Measurements from ENCODE around the gene HELZ.
"Not testable (repeated sequence)": the region's sequence is repeated elsewhere in the genome, so short reads cannot be mapped to it uniquely, and the experiment has no call there.

The HELZ gene

DNA sequence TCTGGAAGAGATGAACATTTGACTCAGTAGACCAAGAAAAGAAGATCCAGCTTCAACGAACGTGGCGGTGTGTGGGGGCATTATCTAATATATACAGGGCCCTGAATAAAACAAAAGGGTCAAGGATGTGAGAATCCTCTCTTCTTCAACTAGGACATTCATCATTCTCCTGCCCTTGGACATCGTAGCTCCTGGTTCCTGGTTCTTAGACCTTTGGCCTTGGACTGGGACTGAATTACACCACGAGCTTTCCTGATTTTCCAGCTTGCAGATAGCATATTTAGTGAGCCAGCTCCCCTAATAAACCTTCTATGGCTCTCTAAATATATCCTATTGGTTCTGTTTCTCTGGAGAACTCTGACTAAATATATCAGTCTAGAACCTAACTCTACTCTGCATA lies 29.5 kb upstream of the HELZ start:
- Mint-ChIP-seq H3K4me1 (ENCODE audit: low read depth) (no peaks in the 10 kb centered on the region), H3K27me3 (no peaks in the 10 kb centered on the region), H3K4me3 (no peak overlapping the region), H3K9me3 (ENCODE audit: low read depth) (no peaks in the 10 kb centered on the region), H3K36me3 (no peaks in the 10 kb centered on the region), H3K27ac (no peak overlapping the region)

DNA sequence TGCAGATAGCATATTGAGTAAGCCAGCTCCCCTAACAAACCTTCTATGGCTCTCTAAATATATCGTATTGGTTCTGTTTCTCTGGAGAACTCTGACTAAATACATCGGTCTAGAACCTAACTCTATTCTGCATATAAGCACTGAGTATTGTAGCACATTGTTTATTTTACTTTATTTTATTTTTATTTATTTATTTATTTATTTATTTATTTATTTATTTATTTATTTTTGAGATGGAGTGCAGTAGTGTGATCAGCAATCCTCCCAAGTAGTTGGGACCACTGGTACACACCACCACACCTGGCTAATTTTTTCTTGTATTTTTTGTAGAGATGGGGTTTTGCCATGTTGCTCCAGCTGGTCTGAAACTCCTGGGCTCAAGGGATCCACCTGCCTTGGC lies 28.9 kb upstream of the HELZ start:
- H3K27me3 Mint-ChIP-seq, result no peaks in the 10 kb centered on the region
- H3K9me3 Mint-ChIP-seq (ENCODE audit: low read depth), result no peaks in the 10 kb centered on the region
- no peak overlapping the region for H3K27ac Mint-ChIP-seq
- H3K4me3 Mint-ChIP-seq, result no peak overlapping the region
- H3K4me1 Mint-ChIP-seq (ENCODE audit: low read depth), result no peaks in the 10 kb centered on the region
- no peaks in the 10 kb centered on the region for H3K36me3 Mint-ChIP-seq

DNA sequence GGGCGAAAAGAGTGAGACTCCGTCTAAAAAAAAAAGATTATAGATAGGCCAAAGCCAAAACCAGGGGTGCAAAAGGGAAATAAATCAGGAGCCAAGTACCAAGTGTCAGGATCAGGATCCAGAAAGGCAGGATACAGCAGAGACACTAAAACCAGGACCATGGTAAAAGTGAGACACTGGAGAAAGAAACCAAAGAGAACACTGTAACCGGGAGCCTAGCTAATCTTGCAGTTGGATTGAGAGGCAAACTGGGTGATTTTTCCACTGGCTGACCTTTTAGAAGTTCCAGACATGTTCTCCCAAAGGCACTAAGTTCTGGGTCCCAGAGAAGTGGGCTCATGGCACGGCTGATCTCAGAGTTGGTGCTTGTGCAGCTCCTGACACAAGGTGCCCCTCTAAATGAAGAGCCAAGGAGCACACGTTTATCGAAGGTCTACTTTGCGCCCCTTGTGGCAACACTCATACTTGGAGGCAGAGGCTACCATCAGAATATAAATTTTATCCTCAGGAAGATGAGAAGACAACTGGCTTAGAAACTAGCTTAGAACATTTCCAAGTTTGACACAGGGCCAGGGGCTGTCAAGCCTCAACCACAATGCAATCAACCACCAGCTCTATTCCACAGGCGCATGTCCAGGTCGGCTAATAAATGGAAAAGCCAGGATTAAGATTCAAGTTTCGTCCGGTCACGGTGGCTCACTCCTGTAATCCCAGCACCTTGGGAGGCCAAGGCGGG lies 27.5 kb upstream of the HELZ start:
- Mint-ChIP-seq H3K27ac (no peak overlapping the region), H3K9me3 (ENCODE audit: low read depth) (no peaks in the 10 kb centered on the region), H3K4me1 (ENCODE audit: low read depth) (no peaks in the 10 kb centered on the region), H3K4me3 (no peak overlapping the region), H3K27me3 (no peaks in the 10 kb centered on the region), H3K36me3 (no peaks in the 10 kb centered on the region)

DNA sequence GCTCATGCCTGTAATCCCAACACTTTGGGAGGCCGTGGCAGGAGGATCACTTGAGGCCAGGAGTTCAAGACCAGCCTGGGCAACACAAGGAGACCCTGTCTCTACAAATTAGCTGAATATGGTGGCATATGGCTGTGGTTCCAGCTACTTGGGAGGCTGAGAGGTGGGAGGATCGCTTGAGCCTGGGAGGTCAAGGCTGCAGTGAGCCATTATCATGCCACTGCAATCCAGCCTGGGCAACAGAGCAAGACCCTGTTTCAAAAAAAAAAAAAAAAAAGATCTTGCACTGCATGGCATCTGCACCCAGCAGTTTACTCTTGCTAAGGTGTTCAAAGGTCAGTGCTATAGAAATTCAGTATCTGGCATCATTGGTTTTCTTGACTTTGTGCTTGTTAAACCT lies 26.2 kb upstream of the HELZ start:
- not testable (repeated sequence) for H3K9me3 Mint-ChIP-seq (ENCODE audit: low read depth); H3K27ac Mint-ChIP-seq; H3K36me3 Mint-ChIP-seq; H3K4me3 Mint-ChIP-seq; H3K4me1 Mint-ChIP-seq (ENCODE audit: low read depth); H3K27me3 Mint-ChIP-seq

DNA sequence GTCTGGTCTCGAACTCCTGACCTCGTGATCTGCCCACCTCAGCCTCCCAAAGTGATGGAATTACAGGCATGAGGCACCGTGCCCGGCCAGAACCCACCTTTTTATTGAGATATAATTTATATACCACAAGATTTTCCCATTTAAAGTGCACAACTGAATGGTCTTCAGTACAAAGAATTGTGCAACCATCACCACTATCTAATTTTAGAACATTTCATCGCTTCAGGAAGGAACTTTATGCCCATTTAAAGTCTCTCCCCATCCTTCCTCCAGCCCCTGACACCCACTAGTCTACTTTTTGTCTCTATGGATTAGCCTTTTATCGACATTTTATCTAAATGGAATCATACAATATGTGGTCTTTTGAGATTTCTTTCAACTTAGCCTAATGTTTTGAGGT lies 25.4 kb upstream of the HELZ start:
- Mint-ChIP-seq H3K27me3 (no peaks in the 10 kb centered on the region), H3K9me3 (ENCODE audit: low read depth) (no peaks in the 10 kb centered on the region), H3K36me3 (no peaks in the 10 kb centered on the region), H3K4me3 (no peak overlapping the region), H3K27ac (no peak overlapping the region), H3K4me1 (ENCODE audit: low read depth) (no peaks in the 10 kb centered on the region)

DNA sequence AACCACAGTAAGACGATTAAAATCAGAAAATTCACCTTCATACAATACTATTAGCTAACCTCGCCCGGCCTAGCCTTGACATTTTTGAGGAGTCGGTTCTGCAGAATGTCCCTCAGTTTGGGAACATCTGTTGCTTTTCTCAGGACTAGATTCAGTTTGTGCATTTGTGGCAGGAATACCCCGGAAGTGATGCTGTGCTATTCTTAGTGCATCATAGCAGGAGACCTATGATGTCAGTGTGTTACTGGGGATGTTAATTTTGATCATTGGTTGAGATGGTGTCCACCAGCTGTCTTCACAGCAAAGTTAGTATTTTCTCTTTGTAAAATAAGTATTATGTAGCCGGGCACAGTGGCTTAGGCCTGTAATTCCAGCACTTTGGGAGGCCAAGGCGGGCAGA lies 21.5 kb upstream of the HELZ start:
- H3K9me3 Mint-ChIP-seq (ENCODE audit: low read depth), result no peaks in the 10 kb centered on the region
- H3K4me3 Mint-ChIP-seq, result no peak overlapping the region
- no peaks in the 10 kb centered on the region for H3K36me3 Mint-ChIP-seq
- H3K4me1 Mint-ChIP-seq (ENCODE audit: low read depth), result no peaks in the 10 kb centered on the region
- H3K27ac Mint-ChIP-seq, result no peak overlapping the region
- no peaks in the 10 kb centered on the region for H3K27me3 Mint-ChIP-seq

DNA sequence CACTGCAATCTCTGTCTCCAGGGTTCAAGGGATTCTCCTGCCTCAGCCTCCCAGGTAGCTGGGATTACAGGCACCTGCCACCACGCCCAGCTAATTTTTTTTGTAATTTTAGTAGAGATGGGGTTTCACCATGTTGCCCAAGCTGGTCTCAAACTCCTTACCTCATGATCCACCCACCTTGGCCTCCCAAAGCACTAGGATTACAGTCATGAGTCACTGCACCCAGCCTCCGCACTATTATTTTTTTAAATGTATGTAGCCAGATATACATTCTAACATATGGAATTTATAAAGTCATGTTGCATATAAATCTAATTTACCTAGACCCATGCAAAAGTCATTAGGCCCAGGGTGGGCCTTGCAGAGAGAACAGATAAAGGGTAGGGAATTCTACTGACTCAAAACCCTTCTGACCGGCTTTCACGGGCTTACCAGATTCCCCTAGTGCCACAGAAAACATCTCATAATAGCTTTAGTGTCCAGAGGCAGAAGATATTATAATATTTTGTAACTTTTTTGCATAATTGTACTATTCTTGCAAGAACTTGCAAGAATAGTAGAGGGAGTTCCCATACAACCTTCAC lies 20.5 kb upstream of the HELZ start:
- Mint-ChIP-seq H3K27me3 (no peaks in the 10 kb centered on the region), H3K9me3 (ENCODE audit: low read depth) (no peaks in the 10 kb centered on the region), H3K36me3 (no peaks in the 10 kb centered on the region), H3K27ac (no peak overlapping the region), H3K4me3 (no peak overlapping the region), H3K4me1 (ENCODE audit: low read depth) (no peaks in the 10 kb centered on the region)

DNA sequence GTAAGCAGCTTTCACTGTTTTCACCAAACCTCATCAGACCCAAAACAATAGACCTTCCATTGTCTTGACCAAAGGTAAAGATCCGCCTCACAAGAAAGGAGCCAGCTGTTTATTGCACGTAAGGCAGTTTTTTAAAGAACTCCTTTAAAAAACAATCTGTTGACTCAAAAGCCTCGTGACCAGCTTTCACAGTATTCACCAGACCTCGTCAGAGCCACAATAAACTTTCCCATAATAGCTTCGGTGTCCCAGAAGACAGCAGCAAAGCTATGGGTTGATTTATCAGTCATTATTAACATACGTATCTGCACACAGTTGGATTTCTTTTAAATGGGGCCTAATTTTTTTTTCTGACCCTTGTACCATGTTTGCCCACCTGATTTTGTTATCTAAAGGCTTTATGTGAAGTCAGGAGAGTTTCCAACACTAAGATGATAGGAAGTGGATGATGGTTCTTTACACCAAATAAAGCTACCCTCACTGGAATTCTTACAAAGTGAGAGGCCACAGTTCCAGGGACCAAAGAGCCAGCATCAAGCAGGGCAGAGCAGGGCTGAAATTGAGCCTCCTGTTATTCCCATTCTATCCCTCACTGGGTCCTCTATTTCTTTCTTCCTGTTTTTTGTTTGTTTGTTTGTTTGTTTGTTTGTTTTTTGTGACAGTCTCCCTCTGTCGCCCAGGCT lies 17.6 kb upstream of the HELZ start:
- Mint-ChIP-seq H3K27me3 (no peaks in the 10 kb centered on the region), H3K27ac (no peak overlapping the region), H3K9me3 (ENCODE audit: low read depth) (no peaks in the 10 kb centered on the region), H3K4me3 (no peak overlapping the region), H3K4me1 (ENCODE audit: low read depth) (peaks cover 16% of the 10 kb centered on the region), H3K36me3 (no peaks in the 10 kb centered on the region)

DNA sequence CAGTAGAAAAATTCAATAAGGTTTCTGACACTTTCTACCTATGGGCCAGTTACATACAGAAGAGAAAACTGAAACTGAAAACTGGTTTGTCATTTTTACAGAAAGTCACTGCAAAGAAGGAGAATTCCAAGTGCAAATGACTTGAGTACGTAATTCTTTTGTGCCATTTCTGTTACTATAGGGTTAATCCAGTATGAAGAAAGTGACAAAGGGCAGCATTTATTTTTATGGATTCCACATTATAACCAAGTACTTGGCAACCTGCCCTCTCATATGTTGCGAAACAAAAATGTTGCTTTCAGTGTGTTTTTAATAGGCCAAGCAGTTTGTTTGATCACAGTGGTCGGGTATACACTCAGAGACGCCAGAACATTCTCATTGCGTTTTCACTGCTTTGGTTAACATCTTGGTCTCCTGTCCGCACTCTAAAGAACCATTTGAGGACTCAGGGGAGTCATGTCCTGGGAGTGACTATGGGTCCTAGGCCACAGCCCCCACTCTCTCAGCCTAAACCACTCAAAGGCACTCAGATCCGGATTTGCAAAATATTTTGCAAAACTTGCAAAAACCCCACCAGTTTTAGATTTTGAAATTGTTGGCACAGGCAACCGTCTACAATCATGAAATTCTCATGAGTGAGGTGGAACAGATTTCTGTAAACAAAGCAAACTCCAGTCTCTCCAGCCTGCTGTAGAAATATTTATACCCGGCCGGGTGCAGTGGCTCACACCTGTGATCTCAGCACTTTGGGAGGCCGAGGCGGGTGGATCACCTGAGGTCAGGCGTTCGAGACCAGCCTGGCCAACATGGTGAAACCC lies 15.4 kb upstream of the HELZ start:
- peaks cover 18% of the 10 kb centered on the region for H3K4me1 Mint-ChIP-seq (ENCODE audit: low read depth)
- no peak overlapping the region for H3K27ac Mint-ChIP-seq
- no peaks in the 10 kb centered on the region for H3K27me3 Mint-ChIP-seq
- no peaks in the 10 kb centered on the region for H3K36me3 Mint-ChIP-seq
- H3K9me3 Mint-ChIP-seq (ENCODE audit: low read depth), result no peaks in the 10 kb centered on the region
- no peak overlapping the region for H3K4me3 Mint-ChIP-seq

DNA sequence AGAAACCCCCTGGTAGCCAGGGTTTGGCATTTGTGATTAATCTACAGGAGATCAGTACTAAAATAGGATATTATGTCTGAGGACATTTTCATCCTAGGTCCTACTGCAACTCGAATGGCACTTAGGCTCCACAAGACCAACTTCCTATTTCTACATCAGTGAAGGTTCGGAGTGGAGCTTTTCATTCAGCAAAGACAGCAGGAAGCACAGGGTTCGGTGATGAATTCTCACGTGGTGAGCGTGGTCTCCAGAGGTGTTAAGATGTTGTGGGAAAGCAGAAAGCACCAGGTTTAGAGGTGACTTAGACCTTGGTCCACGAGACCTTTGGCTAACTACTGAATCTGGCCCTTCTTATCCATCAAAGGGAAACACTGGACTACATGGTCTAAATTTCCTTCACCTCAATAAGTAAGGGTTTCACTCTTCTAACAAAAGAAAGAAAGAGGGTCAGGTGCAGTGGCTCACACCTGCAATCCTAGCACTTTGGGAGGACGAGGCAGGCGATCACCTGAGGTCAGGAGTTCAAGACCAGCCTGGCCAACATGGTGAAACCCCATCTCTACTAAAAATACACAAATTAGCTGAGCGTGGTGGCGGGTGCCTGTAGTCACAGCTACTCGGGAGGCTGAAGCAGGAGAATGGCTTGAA lies 13.9 kb upstream of the HELZ start:
- no peaks in the 10 kb centered on the region for H3K36me3 Mint-ChIP-seq
- no peak overlapping the region for H3K27ac Mint-ChIP-seq
- H3K27me3 Mint-ChIP-seq, result no peaks in the 10 kb centered on the region
- H3K9me3 Mint-ChIP-seq (ENCODE audit: low read depth), result no peaks in the 10 kb centered on the region
- H3K4me1 Mint-ChIP-seq (ENCODE audit: low read depth), result peaks cover 18% of the 10 kb centered on the region
- no peak overlapping the region for H3K4me3 Mint-ChIP-seq

DNA sequence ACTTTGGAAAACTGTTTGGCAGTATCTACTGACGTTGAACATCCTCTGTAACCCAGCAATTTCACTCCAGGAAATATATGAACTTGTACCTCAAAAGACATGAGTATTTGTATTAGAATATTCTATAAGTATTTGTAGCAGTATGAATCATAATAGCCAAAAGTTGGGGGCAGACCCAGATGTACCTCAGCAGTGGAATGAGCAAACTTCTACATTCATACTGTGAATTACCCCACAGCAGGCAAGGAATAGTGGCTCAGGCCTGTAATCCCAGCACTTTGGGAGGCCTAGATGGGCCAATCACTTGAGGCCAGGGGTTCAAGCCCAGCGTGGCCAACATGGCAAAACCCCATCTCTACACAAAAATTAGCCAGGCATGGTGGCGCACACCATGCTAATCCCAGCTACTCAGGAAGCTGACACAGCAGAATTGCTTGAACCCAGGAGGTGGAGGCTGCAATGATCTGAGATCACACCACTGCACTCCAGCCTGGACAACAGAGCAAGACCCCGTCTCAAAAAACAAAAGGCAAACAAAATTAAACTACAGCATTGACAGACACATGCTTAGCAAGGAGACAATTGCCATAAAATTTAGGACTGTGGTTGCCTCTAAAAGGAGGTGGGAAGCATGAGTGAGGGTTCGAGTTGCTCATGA lies 11.2 kb upstream of the HELZ start:
- H3K27me3 Mint-ChIP-seq, result no peaks in the 10 kb centered on the region
- peaks cover 18% of the 10 kb centered on the region for H3K4me1 Mint-ChIP-seq (ENCODE audit: low read depth)
- H3K4me3 Mint-ChIP-seq, result no peak overlapping the region
- no peak overlapping the region for H3K27ac Mint-ChIP-seq
- no peaks in the 10 kb centered on the region for H3K36me3 Mint-ChIP-seq
- H3K9me3 Mint-ChIP-seq (ENCODE audit: low read depth), result no peaks in the 10 kb centered on the region

DNA sequence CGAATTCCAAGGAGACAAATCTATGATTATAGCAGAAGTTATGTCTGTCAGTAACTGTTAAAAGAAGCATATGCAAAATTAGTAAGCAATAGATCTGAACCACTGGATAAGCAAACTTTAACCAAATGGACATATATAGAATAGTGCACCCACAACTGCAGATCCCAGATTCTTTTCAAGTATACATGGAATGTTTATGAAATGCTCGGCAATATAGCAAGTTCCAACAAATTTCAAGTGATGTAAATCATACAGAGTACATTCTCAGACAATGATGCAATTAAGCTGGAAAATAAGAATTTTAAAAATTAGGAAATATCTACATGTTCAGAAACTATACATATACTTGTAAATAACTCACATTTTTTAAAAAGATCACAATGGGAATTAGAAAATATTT lies 8.4 kb upstream of the HELZ start:
- H3K27ac Mint-ChIP-seq, result no peak overlapping the region
- no peak overlapping the region for H3K4me3 Mint-ChIP-seq
- peaks cover 10% of the 10 kb centered on the region for H3K4me1 Mint-ChIP-seq (ENCODE audit: low read depth)

DNA sequence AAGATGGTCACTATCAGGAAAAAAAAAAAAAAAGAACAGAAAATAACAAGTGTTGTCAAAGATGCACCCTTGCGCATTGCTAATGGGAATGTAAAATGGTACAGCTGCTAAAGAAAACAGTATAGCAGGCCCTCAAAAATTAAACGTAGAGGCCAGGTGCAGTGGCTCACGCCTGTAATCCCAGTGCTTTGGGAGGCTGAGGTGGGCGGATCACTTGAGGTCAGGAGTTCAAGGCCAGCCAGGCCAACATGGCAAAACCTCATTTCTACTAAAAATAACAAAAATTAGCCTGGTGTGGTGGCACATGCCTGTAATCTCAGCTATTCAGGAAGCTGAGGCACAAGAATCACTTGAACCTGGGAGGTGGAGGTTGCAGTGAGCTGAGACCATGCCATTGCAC lies 6.6 kb upstream of the HELZ start:
- H3K27ac Mint-ChIP-seq; H3K4me1 Mint-ChIP-seq (ENCODE audit: low read depth); H3K36me3 Mint-ChIP-seq; H3K9me3 Mint-ChIP-seq (ENCODE audit: low read depth); H3K4me3 Mint-ChIP-seq; H3K27me3 Mint-ChIP-seq: not testable (repeated sequence)

More for the DNA sequence above, 8.4 kb upstream of the HELZ start:
- H3K9me3 Mint-ChIP-seq (ENCODE audit: low read depth), result no peaks in the 10 kb centered on the region
- H3K27me3 Mint-ChIP-seq, result no peaks in the 10 kb centered on the region
- no peaks in the 10 kb centered on the region for H3K36me3 Mint-ChIP-seq

DNA sequence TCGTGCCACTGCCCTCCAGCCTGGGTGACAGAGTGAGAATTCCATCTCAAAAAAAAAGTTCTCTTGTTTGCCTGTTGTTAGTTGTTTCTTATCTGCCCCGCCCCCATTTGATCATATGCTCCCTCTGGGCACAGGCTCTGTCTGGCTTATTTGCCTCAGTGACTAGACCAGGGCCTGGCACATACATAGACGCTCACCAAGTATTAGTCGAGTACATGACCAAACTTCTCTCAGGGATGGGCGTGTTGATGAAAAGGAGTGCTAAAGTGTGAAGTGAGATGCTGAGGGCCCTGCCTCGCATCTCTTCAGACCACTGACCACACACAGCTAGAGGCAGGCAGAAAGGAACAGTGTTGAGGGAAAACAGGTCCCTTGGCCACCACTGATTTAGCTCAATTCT lies 3.3 kb upstream of the HELZ start:
- H3K27ac Mint-ChIP-seq, result no peak overlapping the region
- H3K4me3 Mint-ChIP-seq, result no peak overlapping the region
- no peaks in the 10 kb centered on the region for H3K9me3 Mint-ChIP-seq (ENCODE audit: low read depth)
- no peaks in the 10 kb centered on the region for H3K36me3 Mint-ChIP-seq
- H3K27me3 Mint-ChIP-seq, result no peaks in the 10 kb centered on the region
- peaks cover 10% of the 10 kb centered on the region for H3K4me1 Mint-ChIP-seq (ENCODE audit: low read depth)

Data from activated naive CD8-positive, alpha-beta T cell (primary cell).